H9 (cell line): ENCODE measurements around the gene DIO1. TPM values are rescaled to one million over a fixed set of nuclear protein-coding genes. Genes with fewer than 3 reads are reported as not detected.

Source experiments
- DNase-seq: peaks from one replicate; pipeline ENCODE4 v3.0.0-alpha.2; 2017
- H2AFZ ChIP-seq: one replicate; pipeline ENCODE4 v1.6.1; 2013; ENCODE audit warnings: mild to moderate bottlenecking, low read length, control low read depth, moderate library complexity
- H2AK5ac ChIP-seq: 2 replicates; pipeline ENCODE4 v1.6.1; 2013; ENCODE audit warnings: low read length, control low read depth, mixed read lengths; ENCODE audit not compliant: insufficient read length
- H2BK120ac ChIP-seq: one replicate; pipeline ENCODE4 v1.6.1; 2013; ENCODE audit warnings: low read depth, mild to moderate bottlenecking, low read length, control low read depth, inconsistent platforms; ENCODE audit not compliant: poor library complexity, severe bottlenecking
- H2BK12ac ChIP-seq: 2 replicates; pipeline ENCODE4 v1.6.1; 2013; ENCODE audit warnings: low read length, control low read depth, mixed read lengths, low read depth; ENCODE audit not compliant: insufficient read length
- H2BK15ac ChIP-seq: 2 replicates; pipeline ENCODE4 v1.6.1; 2013; ENCODE audit warnings: low read depth, low read length, control low read depth
- H2BK20ac ChIP-seq: one replicate; pipeline ENCODE4 v1.6.1; 2013; ENCODE audit warnings: low read depth, mild to moderate bottlenecking, low read length, control low read depth, inconsistent platforms; ENCODE audit not compliant: poor library complexity, severe bottlenecking
- H2BK5ac ChIP-seq: 2 replicates; pipeline ENCODE4 v1.6.1; 2013; ENCODE audit warnings: low read length, control low read depth, mixed read lengths; ENCODE audit not compliant: insufficient read length
- H3K14ac ChIP-seq: 2 replicates; pipeline ENCODE4 v1.6.1; 2013; ENCODE audit warnings: low read length, control low read depth; ENCODE audit not compliant: insufficient read depth
- H3K18ac ChIP-seq: 2 replicates; pipeline ENCODE4 v1.6.1; 2013; ENCODE audit warnings: low read depth, mild to moderate bottlenecking, mixed read lengths, low read length, control low read depth; ENCODE audit not compliant: insufficient read length
- H3K23ac ChIP-seq: 2 replicates; pipeline ENCODE4 v1.6.1; 2013; ENCODE audit warnings: low read length, control low read depth, mixed read lengths, low read depth; ENCODE audit not compliant: insufficient read length
- H3K23me2 ChIP-seq: 2 replicates; pipeline ENCODE4 v1.6.1; 2013; ENCODE audit warnings: low read depth, mild to moderate bottlenecking, mixed read lengths, low read length, control low read depth; ENCODE audit not compliant: insufficient read length, poor library complexity, severe bottlenecking
- H3K27ac ChIP-seq: 2 replicates; pipeline ENCODE4 v1.5.1; 2013; ENCODE audit warnings: low read length, control low read depth, mixed read lengths, low read depth; ENCODE audit not compliant: insufficient read length
- H3K27me3 ChIP-seq: 2 replicates; pipeline ENCODE4 v1.6.1; 2013; ENCODE audit warnings: low read length, control low read depth, inconsistent platforms; ENCODE audit not compliant: insufficient read depth
- H3K4ac ChIP-seq: 2 replicates; pipeline ENCODE4 v1.6.1; 2013; ENCODE audit warnings: low read depth, mild to moderate bottlenecking, control low read depth, inconsistent platforms, low read length, moderate library complexity
- H3K4me1 ChIP-seq: 2 replicates; pipeline ENCODE4 v1.6.1; 2013; ENCODE audit warnings: low read length, control low read depth, inconsistent platforms; ENCODE audit not compliant: insufficient read depth
- H3K4me2 ChIP-seq: 2 replicates; pipeline ENCODE4 v1.6.1; 2013; ENCODE audit warnings: low read length, control low read depth, mixed read lengths; ENCODE audit not compliant: insufficient read length, insufficient read depth
- H3K56ac ChIP-seq: 2 replicates; pipeline ENCODE4 v1.6.1; 2013; ENCODE audit warnings: low read depth, mild to moderate bottlenecking, mixed read lengths, low read length, control low read depth; ENCODE audit not compliant: insufficient read length
- H3K79me1 ChIP-seq: 2 replicates; pipeline ENCODE4 v1.6.1; 2013; ENCODE audit warnings: low read depth, mild to moderate bottlenecking, moderate library complexity, low read length, control low read depth, inconsistent platforms; ENCODE audit not compliant: insufficient read depth, poor library complexity, severe bottlenecking
- H3K79me2 ChIP-seq: 2 replicates; pipeline ENCODE4 v1.6.1; 2013; ENCODE audit warnings: low read length, control low read depth, inconsistent platforms; ENCODE audit not compliant: insufficient read depth
- H3K9ac ChIP-seq: 2 replicates; pipeline ENCODE4 v1.6.1; 2013; ENCODE audit warnings: low read length, control low read depth, mixed read lengths; ENCODE audit not compliant: insufficient read length; ENCODE audit errors: extremely low read depth
- H3K9me3 ChIP-seq: one replicate; pipeline ENCODE4 v1.6.1; 2013; ENCODE audit warnings: low read depth, low read length, inconsistent platforms; ENCODE audit not compliant: control insufficient read depth
- H3T11ph ChIP-seq: one replicate; pipeline ENCODE4 v1.6.1; 2013; ENCODE audit warnings: mild to moderate bottlenecking, low read length, control low read depth, inconsistent platforms
- H4K20me1 ChIP-seq: one replicate; pipeline ENCODE4 v1.6.1; 2013; ENCODE audit not compliant: control insufficient read depth, insufficient read length, insufficient read depth
- H4K5ac ChIP-seq: 2 replicates; pipeline ENCODE4 v1.6.1; 2013; ENCODE audit warnings: low read depth, mild to moderate bottlenecking, mixed read lengths, low read length, control low read depth; ENCODE audit not compliant: insufficient read length
- H4K8ac ChIP-seq: replicated peaks from 2 replicates; pipeline ENCODE4 v1.6.1; 2013; ENCODE audit warnings: low read length, control low read depth, mixed read lengths, low read depth; ENCODE audit not compliant: insufficient read length
- H4K91ac ChIP-seq: 2 replicates; pipeline ENCODE4 v1.6.1; 2013; ENCODE audit warnings: low read depth, mild to moderate bottlenecking, moderate library complexity, mixed read lengths, low read length, control low read depth; ENCODE audit not compliant: insufficient read length
- H3K27ac Mint-ChIP-seq, 3 experiments: 2 replicates in 2 of 3; 3 replicates in 1 of 3; pipeline ENCODE4 v1.8.0; 2020 to 2021; ENCODE audit warnings: mixed read lengths in 3 of 3, mild to moderate bottlenecking in 1 of 3, moderate library complexity in 1 of 3
- H3K27me3 Mint-ChIP-seq: 2 replicates; pipeline ENCODE4 v1.8.0; 2021; ENCODE audit warnings: low read depth, mild to moderate bottlenecking, moderate library complexity, mixed read lengths
- H3K36me3 Mint-ChIP-seq, 3 experiments: 2 replicates in 2 of 3; 3 replicates in 1 of 3; pipeline ENCODE4 v1.8.0; 2020 to 2021; ENCODE audit warnings: low read depth in 3 of 3, mixed read lengths in 3 of 3; ENCODE audit not compliant: insufficient read depth in 1 of 3
- H3K4me1 Mint-ChIP-seq, 2 experiments: 2 replicates each; pipeline ENCODE4 v1.8.0; 2020; ENCODE audit warnings: mixed read lengths in 2 of 2
- H3K4me3 Mint-ChIP-seq, 2 experiments: 2 replicates in 1 of 2; 3 replicates in 1 of 2; pipeline ENCODE4 v1.8.0; 2020 to 2021; ENCODE audit warnings: mild to moderate bottlenecking in 2 of 2, mixed read lengths in 2 of 2, moderate library complexity in 1 of 2
- H3K9me3 Mint-ChIP-seq, 2 experiments: 2 replicates in 1 of 2; 3 replicates in 1 of 2; pipeline ENCODE4 v1.8.0; 2020; ENCODE audit warnings: mild to moderate bottlenecking in 2 of 2, mixed read lengths in 2 of 2, moderate library complexity in 1 of 2
- WGBS: extraction: QIAGEN DNeasy Blood & Tissue Kit; methylation state at CpG from one replicate; pipeline ENCODE4 v1.1.7; 2013; ENCODE audit warnings: missing lambda C conversion rate, low lambda C conversion rate, mixed read lengths; ENCODE audit not compliant: insufficient read length; ENCODE audit errors: extremely low coverage; 5-methylcytosine and 5-hydroxymethylcytosine counted together
- total RNA-seq: library from RNA; stranded (reverse); gene quantifications from 2 replicates; pipeline ENCODE4 v1.2.1, GENCODE V29; 2021
- TF ChIP-seq, protein P1 (sequence below): fragments of 200-600 bp; sonication (generic); conservative IDR thresholded peaks from 3 replicates; pipeline ENCODE4 v1.8.0; 2021; ENCODE audit warnings: antibody characterized with exemption, mild to moderate bottlenecking

Gene DIO1
- total RNA-seq, 1 experiment from 2014 or later, result not detected

DNA sequence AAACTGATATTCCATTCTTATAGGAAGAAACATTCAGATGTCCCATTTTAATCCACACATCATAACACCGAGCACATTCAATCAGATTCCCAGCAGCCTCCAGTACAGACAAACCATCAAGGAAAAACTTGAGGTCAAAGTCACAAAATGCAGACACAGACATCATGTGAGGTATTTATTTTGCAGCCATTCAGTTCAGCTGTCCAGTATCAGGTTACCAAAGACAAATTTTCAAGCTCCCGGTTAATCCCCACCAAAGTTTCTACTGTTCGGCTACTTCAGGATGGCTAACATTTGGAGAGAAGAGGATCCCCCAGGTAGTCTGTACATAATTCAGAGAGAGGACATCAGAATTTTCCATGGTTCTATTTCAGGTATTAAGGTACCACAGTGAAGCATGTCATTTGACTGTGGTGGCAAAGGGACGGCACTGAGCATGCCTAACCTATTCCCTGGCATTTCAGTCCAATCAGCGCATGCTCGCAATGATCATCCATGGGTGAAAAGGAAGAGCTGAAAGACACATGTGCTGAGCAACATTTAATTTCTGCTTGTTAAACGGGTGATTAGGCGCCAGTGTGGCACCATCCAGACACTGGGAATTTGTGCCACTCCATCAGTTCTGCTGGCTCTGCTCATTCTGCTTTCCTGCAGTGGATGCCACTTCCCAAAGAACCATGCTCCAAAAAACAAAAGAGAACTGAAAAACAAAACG, 42.3 kb upstream of the DIO1 start:
- no peak overlapping the region for H2BK5ac ChIP-seq
- no peak overlapping the region for H2BK12ac ChIP-seq
- no peak overlapping the region for H3K27ac Mint-ChIP-seq

More for the DNA sequence above, 42.3 kb upstream of the DIO1 start:
- no peaks in the 10 kb centered on the region for H3K9me3 ChIP-seq
- Mint-ChIP-seq H3K4me3 (no peak overlapping the region), H3K36me3 (peaks cover 12 to 31% (median 31%) of the 10 kb centered on the region in 3 experiments), H3K4me1 (no peaks in the 10 kb centered on the region), H3K9me3 (no peaks in the 10 kb centered on the region; a peak in 1 of 5 replicates), H3K27me3 (peaks cover 7% of the 10 kb centered on the region)
- H3K4me2 ChIP-seq, result no peak overlapping the region
- H4K5ac ChIP-seq, result no peak overlapping the region
- no peak overlapping the region for H2AK5ac ChIP-seq
- no peak overlapping the region for H2BK15ac ChIP-seq
- H3K4me1 ChIP-seq, result no peaks in the 10 kb centered on the region
- TF ChIP-seq, protein P1, sequence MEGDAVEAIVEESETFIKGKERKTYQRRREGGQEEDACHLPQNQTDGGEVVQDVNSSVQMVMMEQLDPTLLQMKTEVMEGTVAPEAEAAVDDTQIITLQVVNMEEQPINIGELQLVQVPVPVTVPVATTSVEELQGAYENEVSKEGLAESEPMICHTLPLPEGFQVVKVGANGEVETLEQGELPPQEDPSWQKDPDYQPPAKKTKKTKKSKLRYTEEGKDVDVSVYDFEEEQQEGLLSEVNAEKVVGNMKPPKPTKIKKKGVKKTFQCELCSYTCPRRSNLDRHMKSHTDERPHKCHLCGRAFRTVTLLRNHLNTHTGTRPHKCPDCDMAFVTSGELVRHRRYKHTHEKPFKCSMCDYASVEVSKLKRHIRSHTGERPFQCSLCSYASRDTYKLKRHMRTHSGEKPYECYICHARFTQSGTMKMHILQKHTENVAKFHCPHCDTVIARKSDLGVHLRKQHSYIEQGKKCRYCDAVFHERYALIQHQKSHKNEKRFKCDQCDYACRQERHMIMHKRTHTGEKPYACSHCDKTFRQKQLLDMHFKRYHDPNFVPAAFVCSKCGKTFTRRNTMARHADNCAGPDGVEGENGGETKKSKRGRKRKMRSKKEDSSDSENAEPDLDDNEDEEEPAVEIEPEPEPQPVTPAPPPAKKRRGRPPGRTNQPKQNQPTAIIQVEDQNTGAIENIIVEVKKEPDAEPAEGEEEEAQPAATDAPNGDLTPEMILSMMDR, result no peak
- DNase-seq, result no peak
- H3K14ac ChIP-seq, result no peak overlapping the region
- H3K4ac ChIP-seq, result no peak overlapping the region
- H3K56ac ChIP-seq, result no peak overlapping the region
- no peak overlapping the region for H3K18ac ChIP-seq
- H2BK120ac ChIP-seq, result no peak overlapping the region
- H4K91ac ChIP-seq, result no peak overlapping the region
- no peak overlapping the region for H4K8ac ChIP-seq
- no peak overlapping the region for H3K27ac ChIP-seq
- H3K23me2 ChIP-seq, result no peaks in the 10 kb centered on the region
- no peak overlapping the region for H3K23ac ChIP-seq
- H4K20me1 ChIP-seq, result no peaks in the 10 kb centered on the region
- no peaks in the 10 kb centered on the region for H3K79me2 ChIP-seq
- no peak overlapping the region for H2BK20ac ChIP-seq
- no peaks in the 10 kb centered on the region for H3K27me3 ChIP-seq
- H2AFZ ChIP-seq, result no peak overlapping the region
- H3K79me1 ChIP-seq, result no peaks in the 10 kb centered on the region
- WGBS, result no CpG with 5 or more reads among the region's 9 CpGs
- no peak overlapping the region for H3K9ac ChIP-seq
- H3T11ph ChIP-seq, result no peak overlapping the region
